DOHH2 (cell line): Measurements from ENCODE around the gene TPRG1L.

Experiments used
- H3F3A ChIP-seq: fragments of 200-600 bp; sonication (generic), shearing (Covaris generic); 2 replicates; pipeline ENCODE4 v1.6.0; 2016; ENCODE audit warnings: antibody characterized with exemption, mild to moderate bottlenecking; ENCODE audit not compliant: control insufficient read depth, insufficient read depth
- H3K27ac ChIP-seq: fragments of 200-600 bp; sonication (generic); 2 replicates; pipeline ENCODE4 v1.5.1; 2014; ENCODE audit warnings: low read depth, mild to moderate bottlenecking, low read length, moderate library complexity
- H3K27me3 ChIP-seq: fragments of 200-600 bp; sonication (generic); 2 replicates; pipeline ENCODE4 v1.6.1; 2014; ENCODE audit warnings: mild to moderate bottlenecking, low read length, mixed read lengths; ENCODE audit not compliant: control insufficient read depth
- H3K36me3 ChIP-seq: fragments of 200-600 bp; sonication (generic); 2 replicates; pipeline ENCODE4 v1.6.1; 2014; ENCODE audit warnings: mild to moderate bottlenecking, low read length, moderate library complexity, mixed read lengths; ENCODE audit not compliant: control insufficient read depth
- H3K4me1 ChIP-seq: fragments of 200-600 bp; sonication (generic); 2 replicates; pipeline ENCODE4 v1.6.1; 2014; ENCODE audit warnings: mild to moderate bottlenecking, low read length, mixed read lengths; ENCODE audit not compliant: control insufficient read depth
- H3K4me2 ChIP-seq: fragments of 200-600 bp; sonication (generic); 2 replicates; pipeline ENCODE4 v1.6.0; 2014; ENCODE audit warnings: mild to moderate bottlenecking, low read length, moderate library complexity
- H3K4me3 ChIP-seq: fragments of 200-600 bp; sonication (generic); 2 replicates; pipeline ENCODE4 v1.5.1; 2014; ENCODE audit warnings: mild to moderate bottlenecking, low read length, mixed read lengths
- H3K79me2 ChIP-seq: fragments of 200-600 bp; sonication (generic); 2 replicates; pipeline ENCODE4 v1.6.1; 2014; ENCODE audit warnings: mild to moderate bottlenecking, low read length, mixed read lengths; ENCODE audit not compliant: control insufficient read depth
- H3K9me2 ChIP-seq: fragments of 200-600 bp; sonication (generic); replicated peaks from 2 replicates; pipeline ENCODE4 v1.6.1; 2014; ENCODE audit warnings: mild to moderate bottlenecking, low read length, mixed read lengths; ENCODE audit not compliant: control insufficient read depth
- H3K9me3 ChIP-seq: fragments of 200-600 bp; sonication (generic); 2 replicates; pipeline ENCODE4 v1.6.1; 2014; ENCODE audit warnings: antibody characterized with exemption, low read length, mixed read lengths; ENCODE audit not compliant: control insufficient read depth, insufficient read depth
- H4K20me1 ChIP-seq: fragments of 200-600 bp; sonication (generic); 2 replicates; pipeline ENCODE4 v1.6.0; 2014; ENCODE audit warnings: low read depth, mild to moderate bottlenecking, antibody characterized with exemption, low read length, moderate library complexity; ENCODE audit not compliant: control insufficient read depth, insufficient read depth
- EZH2phosphoT487 ChIP-seq: fragments of 200-600 bp; sonication (generic); IDR thresholded peaks from 2 replicates; pipeline ENCODE4 v1.6.1; 2017; ENCODE audit warnings: borderline replicate concordance, mild to moderate bottlenecking, antibody characterized with exemption, low read length, moderate library complexity, mixed read lengths
- TF ChIP-seq, protein P1 (sequence below): fragments of 200-600 bp; sonication (generic); IDR thresholded peaks from one replicate; pipeline ENCODE4 v1.5.1; 2014; ENCODE audit warnings: antibody characterized with exemption, mild to moderate bottlenecking, low read depth, low read length; ENCODE audit not compliant: poor library complexity, severe bottlenecking

TPRG1L gene

GRCh38 chr1:3663999-3664699 lies 39.3 kb downstream of the TPRG1L start:
- Histone ChIP-seq H3K36me3 (no peaks in the 10 kb centered on the region; the same call in 1 of the 2 replicates), H3F3A (peaks cover 30% of the 10 kb centered on the region), H3K9me2 (no peaks in the 10 kb centered on the region), H3K4me1 (peaks cover 92% of the 10 kb centered on the region), H3K9me3 (no peaks in the 10 kb centered on the region), H3K27ac (peak overlapping the region; percentile 97), H3K79me2 (peaks cover 67% of the 10 kb centered on the region), H3K4me2 (peak overlapping the region; percentile 99), H3K27me3 (no peaks in the 10 kb centered on the region), H4K20me1 (no peaks in the 10 kb centered on the region), H3K4me3 (peak overlapping the region; percentile 80)
- no peak for TF ChIP-seq EZH2phosphoT487
- TF ChIP-seq, protein P1, sequence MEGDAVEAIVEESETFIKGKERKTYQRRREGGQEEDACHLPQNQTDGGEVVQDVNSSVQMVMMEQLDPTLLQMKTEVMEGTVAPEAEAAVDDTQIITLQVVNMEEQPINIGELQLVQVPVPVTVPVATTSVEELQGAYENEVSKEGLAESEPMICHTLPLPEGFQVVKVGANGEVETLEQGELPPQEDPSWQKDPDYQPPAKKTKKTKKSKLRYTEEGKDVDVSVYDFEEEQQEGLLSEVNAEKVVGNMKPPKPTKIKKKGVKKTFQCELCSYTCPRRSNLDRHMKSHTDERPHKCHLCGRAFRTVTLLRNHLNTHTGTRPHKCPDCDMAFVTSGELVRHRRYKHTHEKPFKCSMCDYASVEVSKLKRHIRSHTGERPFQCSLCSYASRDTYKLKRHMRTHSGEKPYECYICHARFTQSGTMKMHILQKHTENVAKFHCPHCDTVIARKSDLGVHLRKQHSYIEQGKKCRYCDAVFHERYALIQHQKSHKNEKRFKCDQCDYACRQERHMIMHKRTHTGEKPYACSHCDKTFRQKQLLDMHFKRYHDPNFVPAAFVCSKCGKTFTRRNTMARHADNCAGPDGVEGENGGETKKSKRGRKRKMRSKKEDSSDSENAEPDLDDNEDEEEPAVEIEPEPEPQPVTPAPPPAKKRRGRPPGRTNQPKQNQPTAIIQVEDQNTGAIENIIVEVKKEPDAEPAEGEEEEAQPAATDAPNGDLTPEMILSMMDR: no peak

DNA sequence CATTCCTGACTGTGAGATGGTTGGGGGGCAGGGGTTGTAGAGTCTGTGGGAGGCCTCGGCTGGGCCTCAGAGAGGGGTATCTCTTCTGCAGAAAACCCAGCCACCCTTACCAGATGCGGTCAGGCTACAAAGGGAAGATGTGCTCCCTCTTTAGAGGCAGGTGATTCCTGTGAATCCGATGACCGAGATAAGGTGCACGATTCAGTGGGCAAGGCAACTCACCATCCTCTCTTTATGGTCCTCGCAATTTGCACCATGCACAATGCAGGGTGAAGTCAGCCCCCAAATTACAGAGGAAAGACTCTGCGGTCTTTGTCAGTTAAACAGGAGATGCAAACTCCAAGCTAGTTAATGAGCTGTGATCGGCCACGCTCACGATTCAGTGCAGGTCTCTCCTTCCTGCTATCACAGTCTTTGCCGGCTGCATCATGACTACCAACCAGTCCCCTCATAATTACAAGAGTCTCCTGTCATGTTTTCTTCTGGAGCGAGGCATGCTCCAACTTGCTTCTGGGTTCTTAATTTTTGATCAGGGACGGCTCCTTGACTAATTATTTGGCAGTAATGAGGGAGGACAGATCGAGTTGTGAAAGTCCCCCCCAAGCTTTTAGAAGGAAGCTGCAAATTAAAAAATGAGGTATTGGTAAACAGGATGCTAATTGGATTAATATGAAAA lies 40.0 kb downstream of the TPRG1L start:
- Histone ChIP-seq H3K79me2 (peaks cover 67% of the 10 kb centered on the region), H3K27ac (peak overlapping the region; percentile 97), H3F3A (peaks cover 30% of the 10 kb centered on the region), H3K4me2 (peak overlapping the region; percentile 99), H3K4me3 (peak overlapping the region; percentile 80), H3K9me3 (no peaks in the 10 kb centered on the region), H3K27me3 (no peaks in the 10 kb centered on the region), H3K9me2 (no peaks in the 10 kb centered on the region), H3K36me3 (no peaks in the 10 kb centered on the region; the same call in 1 of the 2 replicates), H3K4me1 (peaks cover 85% of the 10 kb centered on the region), H4K20me1 (no peaks in the 10 kb centered on the region)
- TF ChIP-seq, protein P1: no peak
- TF ChIP-seq EZH2phosphoT487: no peak

- H3K4me2 ChIP-seq: peak overlapping the region; percentile 99
- H3K4me1 ChIP-seq: peaks cover 74% of the 10 kb centered on the region
- no peaks in the 10 kb centered on the region for H4K20me1 ChIP-seq
- H3K9me3 ChIP-seq: no peaks in the 10 kb centered on the region
- no peaks in the 10 kb centered on the region for H3K36me3 ChIP-seq
- peak overlapping the region; percentile 21; the same call in 1 of the 2 replicates for H3K4me3 ChIP-seq
- no peaks in the 10 kb centered on the region for H3K9me2 ChIP-seq
- H3K27me3 ChIP-seq: no peaks in the 10 kb centered on the region
- peaks cover 30% of the 10 kb centered on the region for H3F3A ChIP-seq
- TF ChIP-seq, protein P1: no peak
- TF ChIP-seq EZH2phosphoT487: no peak
- peaks cover 45% of the 10 kb centered on the region for H3K79me2 ChIP-seq
- peak overlapping the region; percentile 97 for H3K27ac ChIP-seq
Measured at GRCh38 chr1:3668148-3668547, 43.3 kb downstream of the TPRG1L start.
